CD4-positive, CD25-positive, alpha-beta regulatory T cell (primary cell): ENCODE measurements around the gene REEP5. TPM values are rescaled to one million over a fixed set of nuclear protein-coding genes. Genes with fewer than 3 reads are reported as not detected.

Experiments used
- ATAC-seq, 2 donors: fragments of 150-1000 bp; cut with Tn5 transposase; one replicate each; pipeline ENCODE4 v1.10.0; 2021; ENCODE audit warnings: low read depth in 2 of 2, moderate number of reproducible peaks in 2 of 2, moderate library complexity in 1 of 2
- DNase-seq, 3 donors: peaks; one replicate each; pipeline versions ENCODE4 v3.0.0 to v3.0.0-alpha.2; 2012 to 2022; ENCODE audit warnings: mixed read lengths in 1 of 3
- H3K27ac ChIP-seq: one replicate; pipeline ENCODE4 v1.7.0; 2013; ENCODE audit warnings: mild to moderate bottlenecking, low read length; ENCODE audit not compliant: insufficient read depth, poor library complexity, severe bottlenecking
- H3K27me3 ChIP-seq: one replicate; pipeline ENCODE4 v1.7.0; 2013; ENCODE audit warnings: low read length; ENCODE audit not compliant: control insufficient read depth, insufficient read depth
- H3K36me3 ChIP-seq: one replicate; pipeline ENCODE4 v1.7.0; 2013; ENCODE audit warnings: mild to moderate bottlenecking, low read length, moderate library complexity; ENCODE audit not compliant: control insufficient read depth, insufficient read depth
- H3K4me1 ChIP-seq: 2 replicates; pipeline ENCODE4 v1.7.0; 2013; ENCODE audit warnings: mild to moderate bottlenecking, low read length; ENCODE audit not compliant: insufficient read depth, control insufficient read depth, poor library complexity, severe bottlenecking
- H3K4me3 ChIP-seq: one replicate; pipeline ENCODE4 v1.7.0; 2013; ENCODE audit warnings: low read depth, mild to moderate bottlenecking, low read length, moderate library complexity
- H3K9me3 ChIP-seq, 2 experiments: 1 replicate in 1 of 2; 2 replicates in 1 of 2; pipeline ENCODE4 v1.7.0; 2013; ENCODE audit warnings: low read length in 2 of 2, mild to moderate bottlenecking in 1 of 2, moderate library complexity in 1 of 2; ENCODE audit not compliant: control insufficient read depth in 2 of 2
- H3K27ac Mint-ChIP-seq, 3 donors: one replicate each; pipeline ENCODE4 v1.8.0; 2020 to 2022; ENCODE audit warnings: mild to moderate bottlenecking in 3 of 3, mixed read lengths in 3 of 3, moderate library complexity in 2 of 3
- H3K27me3 Mint-ChIP-seq: one replicate; pipeline ENCODE4 v1.8.0; 2022; ENCODE audit warnings: mild to moderate bottlenecking, mixed read lengths
- H3K36me3 Mint-ChIP-seq: one replicate; pipeline ENCODE4 v1.8.0; 2020; ENCODE audit warnings: mixed read lengths
- H3K4me1 Mint-ChIP-seq, 4 donors: one replicate each; pipeline ENCODE4 v1.8.0; 2020 to 2022; ENCODE audit warnings: mixed read lengths in 4 of 4, mild to moderate bottlenecking in 1 of 4
- H3K4me3 Mint-ChIP-seq, 4 donors: one replicate each; pipeline ENCODE4 v1.8.0; 2020 to 2022; ENCODE audit warnings: mild to moderate bottlenecking in 4 of 4, mixed read lengths in 4 of 4, moderate library complexity in 3 of 4
- H3K9me3 Mint-ChIP-seq, 7 donors: one replicate each; pipeline ENCODE4 v1.8.0; 2020 to 2022; ENCODE audit warnings: mixed read lengths in 7 of 7, mild to moderate bottlenecking in 3 of 7, moderate library complexity in 2 of 7
- polyA plus RNA-seq, 4 donors: library from polyadenylated mRNA; unstranded; fragments of 300-500 nt; fragmentation: Illumina TruSeq; gene quantifications; one replicate each; pipeline ENCODE4 v1.2.3, GENCODE V29; 2021
- total RNA-seq: library from RNA; stranded (reverse); gene quantifications from one replicate; pipeline ENCODE4 v1.2.3, GENCODE V29; 2022

REEP5 gene
- total and polyA plus RNA-seq, 5 donors from 2014 or later: 45.6 to 170 (median 83.4) TPM

- H3K36me3 Mint-ChIP-seq: peaks cover 16% of the 10 kb centered on the region
- peak; percentile 26 to 94 (median 37) for DNase-seq
- H3K4me3 Mint-ChIP-seq: peak overlapping the region; percentile 0 to 66 (median 23)
- no peaks in the 10 kb centered on the region for H3K9me3 ChIP-seq
- H3K4me1 Mint-ChIP-seq: peaks cover 18 to 36% (median 30%) of the 10 kb centered on the region in 4 donors
- H3K27ac ChIP-seq: peak overlapping the region; percentile 55
- peaks cover 30% of the 10 kb centered on the region for H3K4me1 ChIP-seq
- peak; percentile 92 to 93 for ATAC-seq
- no peaks in the 10 kb centered on the region for H3K27me3 Mint-ChIP-seq
- no peaks in the 10 kb centered on the region for H3K9me3 Mint-ChIP-seq
- H3K27me3 ChIP-seq: no peaks in the 10 kb centered on the region
- H3K4me3 ChIP-seq: peak overlapping the region; percentile 63
- peaks cover 50% of the 10 kb centered on the region for H3K36me3 ChIP-seq
- peak overlapping the region; percentile 70 to 94 (median 74) for H3K27ac Mint-ChIP-seq
These were observed 43.3 kb downstream of the REEP5 start for GRCh38 chr5:112878760-112879159.

DNA sequence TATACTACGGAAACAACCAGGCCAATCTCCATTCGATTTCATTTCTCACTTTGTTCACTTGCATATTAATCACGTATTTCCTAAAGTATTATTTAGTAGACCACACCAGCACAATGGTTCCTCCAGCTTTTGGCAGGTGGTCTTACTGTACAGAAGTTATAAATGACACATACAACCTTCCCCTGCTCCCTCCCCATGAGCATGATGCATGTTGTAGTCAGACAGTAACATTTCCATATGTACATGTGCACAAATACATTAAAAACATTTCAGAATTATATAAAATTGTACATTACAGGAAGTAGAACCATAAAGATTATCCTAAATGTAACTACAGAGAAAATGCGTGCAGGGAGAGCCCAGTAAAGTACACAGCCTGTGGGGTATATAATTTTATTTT is 43.9 kb downstream of the REEP5 start:
- Mint-ChIP-seq H3K36me3 (peaks cover 16% of the 10 kb centered on the region), H3K9me3 (no peaks in the 10 kb centered on the region), H3K4me3 (peak overlapping the region in 1 of 4 donors; percentile 3), H3K4me1 (peaks cover 22 to 40% (median 32%) of the 10 kb centered on the region in 4 donors), H3K27ac (peak overlapping the region; percentile 38 to 94 (median 70)), H3K27me3 (no peaks in the 10 kb centered on the region)
- peaks cover 30% of the 10 kb centered on the region for H3K4me1 ChIP-seq
- no peaks in the 10 kb centered on the region for H3K9me3 ChIP-seq
- DNase-seq: no peak
- H3K4me3 ChIP-seq: peak overlapping the region; percentile 63
- H3K27ac ChIP-seq: peak overlapping the region; percentile 55
- ATAC-seq: no peak
- H3K27me3 ChIP-seq: no peaks in the 10 kb centered on the region
- H3K36me3 ChIP-seq: peaks cover 44% of the 10 kb centered on the region

DNA sequence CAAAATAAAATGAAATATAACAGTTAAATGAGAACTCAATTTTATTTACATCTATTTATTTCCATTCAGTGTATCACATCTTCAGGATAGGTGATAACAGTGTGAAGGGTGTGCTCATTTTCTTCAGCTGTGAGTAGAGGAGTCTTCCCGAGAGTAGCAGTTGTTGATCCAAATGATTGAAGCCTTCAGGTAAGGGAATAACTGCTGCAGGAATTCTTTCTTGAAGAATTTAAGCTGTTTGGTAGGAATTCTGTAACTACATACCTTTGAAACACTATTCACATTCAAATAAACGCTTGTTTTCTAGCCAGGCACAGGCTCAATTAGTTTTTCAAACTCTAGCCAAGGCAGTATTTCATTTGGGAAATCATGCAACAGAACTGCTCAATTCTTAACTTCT is 45.7 kb downstream of the REEP5 start:
- Mint-ChIP-seq H3K27ac (peak overlapping the region in 2 of 3 donors; percentile 67 to 94), H3K36me3 (peaks cover 19% of the 10 kb centered on the region), H3K4me1 (peaks cover 28 to 45% (median 36%) of the 10 kb centered on the region in 4 donors), H3K4me3 (no peak overlapping the region), H3K9me3 (no peaks in the 10 kb centered on the region), H3K27me3 (no peaks in the 10 kb centered on the region)
- DNase-seq (no peak), ATAC-seq (no peak)
- no peak overlapping the region for H3K4me3 ChIP-seq
- no peak overlapping the region for H3K27ac ChIP-seq
- H3K9me3 ChIP-seq: no peaks in the 10 kb centered on the region
- H3K27me3 ChIP-seq: no peaks in the 10 kb centered on the region
- peaks cover 30% of the 10 kb centered on the region for H3K4me1 ChIP-seq
- peaks cover 32% of the 10 kb centered on the region for H3K36me3 ChIP-seq

- peaks cover 26 to 49% (median 40%) of the 10 kb centered on the region in 4 donors for H3K4me1 Mint-ChIP-seq
- Histone ChIP-seq H3K9me3 (no peaks in the 10 kb centered on the region), H3K27ac (no peak overlapping the region), H3K4me1 (peaks cover 7% of the 10 kb centered on the region), H3K27me3 (no peaks in the 10 kb centered on the region), H3K4me3 (no peak overlapping the region), H3K36me3 (peaks cover 44% of the 10 kb centered on the region)
- no peak overlapping the region for H3K4me3 Mint-ChIP-seq
- peaks cover 30% of the 10 kb centered on the region for H3K36me3 Mint-ChIP-seq
- H3K9me3 Mint-ChIP-seq: no peaks in the 10 kb centered on the region
- DNase-seq (no peak), ATAC-seq (no peak)
- peak overlapping the region in 1 of 3 donors; percentile 34 for H3K27ac Mint-ChIP-seq
- H3K27me3 Mint-ChIP-seq: no peaks in the 10 kb centered on the region
These were observed 51.1 kb downstream of the REEP5 start for GRCh38 chr5:112870966-112871365.

GRCh38 chr5:112869948-112870347 is 52.1 kb downstream of the REEP5 start:
- Histone ChIP-seq H3K36me3 (peaks cover 47% of the 10 kb centered on the region), H3K4me3 (no peak overlapping the region), H3K27me3 (no peaks in the 10 kb centered on the region), H3K4me1 (peaks cover 7% of the 10 kb centered on the region), H3K9me3 (no peaks in the 10 kb centered on the region), H3K27ac (peak overlapping the region; percentile 34)
- peaks cover 26 to 49% (median 40%) of the 10 kb centered on the region in 4 donors for H3K4me1 Mint-ChIP-seq
- peak overlapping the region in 2 of 4 donors; percentile 4 to 15 for H3K4me3 Mint-ChIP-seq
- no peaks in the 10 kb centered on the region for H3K9me3 Mint-ChIP-seq
- peak overlapping the region; percentile 34 to 94 (median 66) for H3K27ac Mint-ChIP-seq
- H3K27me3 Mint-ChIP-seq: no peaks in the 10 kb centered on the region
- DNase-seq (peak in 1 of 3 donors; percentile 74), ATAC-seq (peak; percentile 72 to 79)
- H3K36me3 Mint-ChIP-seq: peaks cover 30% of the 10 kb centered on the region

- no peak for ATAC-seq
- peak overlapping the region in 2 of 3 donors; percentile 48 to 78 for H3K27ac Mint-ChIP-seq
These were observed 54.6 kb downstream of the REEP5 start for GRCh38 chr5:112867411-112867810.

DNA sequence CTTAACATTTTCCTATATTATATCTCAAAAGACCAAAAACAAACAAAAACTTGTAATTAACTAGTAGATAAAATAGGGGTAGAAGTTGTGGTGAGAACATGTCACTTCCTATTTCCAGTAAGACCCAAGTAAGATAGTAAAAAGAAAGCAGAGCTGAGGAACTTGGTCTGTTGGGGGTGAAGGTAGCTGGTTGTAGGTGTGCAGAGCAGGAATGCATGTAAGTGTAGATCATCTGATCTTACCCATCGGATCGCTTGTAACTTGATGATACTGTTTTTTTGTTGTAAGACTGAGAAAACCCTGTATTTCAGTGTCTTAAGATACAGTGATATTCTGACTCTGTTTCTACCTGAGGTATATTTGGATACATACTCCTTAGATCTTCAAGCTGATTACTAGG is 55.3 kb downstream of the REEP5 start:
- peak in 1 of 2 donors; percentile 25 for ATAC-seq
- Mint-ChIP-seq H3K27ac (peak overlapping the region in 2 of 3 donors; percentile 48 to 78), H3K27me3 (peaks cover 4% of the 10 kb centered on the region), H3K9me3 (no peaks in the 10 kb centered on the region), H3K36me3 (peaks cover 41% of the 10 kb centered on the region), H3K4me1 (peaks cover 32 to 61% (median 40%) of the 10 kb centered on the region in 4 donors), H3K4me3 (peak overlapping the region in 1 of 4 donors; percentile 4)
- Histone ChIP-seq H3K27me3 (no peaks in the 10 kb centered on the region), H3K9me3 (no peaks in the 10 kb centered on the region), H3K4me3 (no peak overlapping the region), H3K4me1 (peaks cover 28% of the 10 kb centered on the region), H3K36me3 (peaks cover 69% of the 10 kb centered on the region), H3K27ac (no peak overlapping the region)
- DNase-seq: no peak

More at GRCh38 chr5:112867411-112867810, 54.6 kb downstream of the REEP5 start:
- Mint-ChIP-seq H3K4me3 (no peak overlapping the region), H3K9me3 (no peaks in the 10 kb centered on the region), H3K4me1 (peaks cover 32 to 54% (median 41%) of the 10 kb centered on the region in 4 donors), H3K27me3 (peaks cover 2% of the 10 kb centered on the region), H3K36me3 (peaks cover 42% of the 10 kb centered on the region)
- Histone ChIP-seq H3K4me3 (no peak overlapping the region), H3K27me3 (no peaks in the 10 kb centered on the region), H3K9me3 (no peaks in the 10 kb centered on the region), H3K36me3 (peaks cover 69% of the 10 kb centered on the region), H3K27ac (no peak overlapping the region), H3K4me1 (peaks cover 21% of the 10 kb centered on the region)
- DNase-seq: no peak

GRCh38 chr5:112865128-112865527 is 56.9 kb downstream of the REEP5 start:
- H3K27me3 Mint-ChIP-seq: peaks cover 16% of the 10 kb centered on the region
- no peaks in the 10 kb centered on the region for H3K9me3 ChIP-seq
- H3K36me3 ChIP-seq: peaks cover 63% of the 10 kb centered on the region
- no peak overlapping the region for H3K4me3 Mint-ChIP-seq
- no peak overlapping the region for H3K27ac ChIP-seq
- peaks cover 42% of the 10 kb centered on the region for H3K36me3 Mint-ChIP-seq
- peaks cover 27 to 68% (median 46%) of the 10 kb centered on the region in 4 donors for H3K4me1 Mint-ChIP-seq
- no peak overlapping the region for H3K27ac Mint-ChIP-seq
- H3K27me3 ChIP-seq: no peaks in the 10 kb centered on the region
- H3K9me3 Mint-ChIP-seq: no peaks in the 10 kb centered on the region
- DNase-seq: no peak
- ATAC-seq: no peak
- H3K4me3 ChIP-seq: no peak overlapping the region
- H3K4me1 ChIP-seq: peaks cover 33% of the 10 kb centered on the region
